ENCODE results near the gene PYCARD. TPM values are rescaled to one million over a fixed set of nuclear protein-coding genes. Genes with fewer than 3 reads are reported as not detected.

PYCARD gene
- total and polyA plus RNA-seq, 9 of the 15 experiments (the other 6 are each of a cell fraction or from before 2014, with no cell fraction given): 1.3 to 28.4 (median 6.0) TPM

DNA sequence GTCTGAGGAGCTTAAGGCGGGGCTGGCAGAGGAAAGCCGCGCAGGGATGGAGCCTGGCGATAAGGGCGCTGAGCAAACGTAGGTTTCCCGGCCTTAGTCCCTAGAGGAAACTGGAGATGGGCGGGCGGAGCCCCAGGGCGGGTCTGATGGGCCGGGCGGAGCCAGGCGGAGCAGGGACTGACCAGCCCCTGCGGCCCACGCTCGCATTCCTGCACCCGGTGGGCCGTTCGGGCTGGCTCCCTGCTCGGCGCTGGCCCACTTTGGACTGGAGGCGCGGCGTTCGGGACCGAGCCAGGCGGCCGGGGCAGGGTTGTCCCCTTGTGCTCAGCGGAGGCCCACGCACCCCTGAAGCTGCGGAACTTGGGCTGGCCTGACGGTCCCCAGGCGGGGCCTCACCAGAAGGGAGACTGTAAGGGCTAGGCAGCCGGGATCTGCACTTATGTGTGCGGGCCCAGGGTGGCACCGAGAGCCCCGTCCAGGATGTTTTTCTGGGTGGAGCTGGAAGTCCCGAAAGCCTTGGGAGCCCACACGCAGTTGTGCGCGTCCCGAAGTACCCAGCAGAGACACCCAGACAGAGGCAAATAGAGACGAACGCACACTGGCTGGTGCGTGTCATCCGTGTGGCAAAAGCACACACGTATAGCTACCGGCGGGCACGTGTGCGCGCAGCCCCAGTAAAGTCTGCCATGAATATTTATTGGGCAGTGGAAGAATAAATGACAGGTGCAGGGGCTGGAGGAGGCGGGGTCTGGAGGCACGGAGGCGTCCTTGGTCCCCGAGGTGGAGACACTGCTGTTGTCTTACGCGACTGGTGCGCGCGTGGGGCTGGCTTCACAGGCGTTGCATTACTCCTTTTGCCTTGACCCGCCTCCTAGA, 13.0 kb upstream of the PYCARD start (continued):
- TF ChIP-seq IFI16 (CRISPR knock-in tag; IDR thresholded peaks at IDR 0.05) (no peak), TRIM28 (IDR thresholded peaks at IDR 0.05) (0 out of 2 replicates have a peak, but pooled peaks have one; percentile 40), RBBP5 (IDR thresholded peaks at IDR 0.05; ENCODE audit: borderline replicate concordance, insufficient read depth, low read length, poor library complexity, severe bottlenecking) (peak; percentile 56), CHD1 (IDR thresholded peaks at IDR 0.05; ENCODE audit: low read length) (no peak), KLF1 (tag; IDR thresholded peaks at IDR 0.05) (0 out of 2 replicates have a peak, but pooled peaks have one; percentile 41)

DNA sequence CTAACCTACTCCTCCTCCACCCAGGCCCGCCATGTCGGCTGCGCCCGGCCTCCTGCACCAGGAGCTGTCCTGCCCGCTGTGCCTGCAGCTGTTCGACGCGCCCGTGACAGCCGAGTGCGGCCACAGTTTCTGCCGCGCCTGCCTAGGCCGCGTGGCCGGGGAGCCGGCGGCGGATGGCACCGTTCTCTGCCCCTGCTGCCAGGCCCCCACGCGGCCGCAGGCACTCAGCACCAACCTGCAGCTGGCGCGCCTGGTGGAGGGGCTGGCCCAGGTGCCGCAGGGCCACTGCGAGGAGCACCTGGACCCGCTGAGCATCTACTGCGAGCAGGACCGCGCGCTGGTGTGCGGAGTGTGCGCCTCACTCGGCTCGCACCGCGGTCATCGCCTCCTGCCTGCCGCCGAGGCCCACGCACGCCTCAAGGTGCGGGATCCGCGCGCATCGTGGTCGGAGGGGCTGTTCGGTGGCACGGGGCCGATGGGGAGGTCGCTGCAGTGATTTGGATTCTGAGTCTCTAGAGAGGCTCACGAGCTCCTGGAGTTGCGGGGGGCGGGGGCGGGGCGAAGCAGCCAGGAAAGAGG, 12.2 kb upstream of the PYCARD start:
- in situ Hi-C loops (cut with MboI): no loop called here
- peak overlapping the region; percentile 75 for H3K4me2 ChIP-seq (ENCODE audit: insufficient read depth, low read length)
- TF ChIP-seq WHSC1 (IDR thresholded peaks at IDR 0.05; ENCODE audit: low read length): no peak
- TF ChIP-seq, protein P1, sequence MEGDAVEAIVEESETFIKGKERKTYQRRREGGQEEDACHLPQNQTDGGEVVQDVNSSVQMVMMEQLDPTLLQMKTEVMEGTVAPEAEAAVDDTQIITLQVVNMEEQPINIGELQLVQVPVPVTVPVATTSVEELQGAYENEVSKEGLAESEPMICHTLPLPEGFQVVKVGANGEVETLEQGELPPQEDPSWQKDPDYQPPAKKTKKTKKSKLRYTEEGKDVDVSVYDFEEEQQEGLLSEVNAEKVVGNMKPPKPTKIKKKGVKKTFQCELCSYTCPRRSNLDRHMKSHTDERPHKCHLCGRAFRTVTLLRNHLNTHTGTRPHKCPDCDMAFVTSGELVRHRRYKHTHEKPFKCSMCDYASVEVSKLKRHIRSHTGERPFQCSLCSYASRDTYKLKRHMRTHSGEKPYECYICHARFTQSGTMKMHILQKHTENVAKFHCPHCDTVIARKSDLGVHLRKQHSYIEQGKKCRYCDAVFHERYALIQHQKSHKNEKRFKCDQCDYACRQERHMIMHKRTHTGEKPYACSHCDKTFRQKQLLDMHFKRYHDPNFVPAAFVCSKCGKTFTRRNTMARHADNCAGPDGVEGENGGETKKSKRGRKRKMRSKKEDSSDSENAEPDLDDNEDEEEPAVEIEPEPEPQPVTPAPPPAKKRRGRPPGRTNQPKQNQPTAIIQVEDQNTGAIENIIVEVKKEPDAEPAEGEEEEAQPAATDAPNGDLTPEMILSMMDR (IDR thresholded peaks at IDR 0.05 in 2 of 3, conservative IDR thresholded peaks at IDR 0.05 in 1 of 3; ENCODE audit: insufficient read depth in 2 of 3, low read depth in 1 of 3, low read length in 3 of 3): no peak
- TF ChIP-seq ZNF121 (CRISPR knock-in tag; conservative IDR thresholded peaks at IDR 0.05): no peak
- TF ChIP-seq, protein P2, sequence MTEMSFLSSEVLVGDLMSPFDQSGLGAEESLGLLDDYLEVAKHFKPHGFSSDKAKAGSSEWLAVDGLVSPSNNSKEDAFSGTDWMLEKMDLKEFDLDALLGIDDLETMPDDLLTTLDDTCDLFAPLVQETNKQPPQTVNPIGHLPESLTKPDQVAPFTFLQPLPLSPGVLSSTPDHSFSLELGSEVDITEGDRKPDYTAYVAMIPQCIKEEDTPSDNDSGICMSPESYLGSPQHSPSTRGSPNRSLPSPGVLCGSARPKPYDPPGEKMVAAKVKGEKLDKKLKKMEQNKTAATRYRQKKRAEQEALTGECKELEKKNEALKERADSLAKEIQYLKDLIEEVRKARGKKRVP (CRISPR knock-in tag; IDR thresholded peaks at IDR 0.05): no peak
- TF ChIP-seq, protein P3, sequence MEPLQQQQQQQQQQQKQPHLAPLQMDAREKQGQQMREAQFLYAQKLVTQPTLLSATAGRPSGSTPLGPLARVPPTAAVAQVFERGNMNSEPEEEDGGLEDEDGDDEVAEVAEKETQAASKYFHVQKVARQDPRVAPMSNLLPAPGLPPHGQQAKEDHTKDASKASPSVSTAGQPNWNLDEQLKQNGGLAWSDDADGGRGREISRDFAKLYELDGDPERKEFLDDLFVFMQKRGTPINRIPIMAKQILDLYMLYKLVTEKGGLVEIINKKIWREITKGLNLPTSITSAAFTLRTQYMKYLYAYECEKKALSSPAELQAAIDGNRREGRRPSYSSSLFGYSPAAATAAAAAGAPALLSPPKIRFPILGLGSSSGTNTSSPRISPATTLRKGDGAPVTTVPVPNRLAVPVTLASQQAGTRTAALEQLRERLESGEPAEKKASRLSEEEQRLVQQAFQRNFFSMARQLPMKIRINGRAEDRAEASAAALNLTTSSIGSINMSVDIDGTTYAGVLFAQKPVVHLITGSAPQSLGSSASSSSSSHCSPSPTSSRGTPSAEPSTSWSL (CRISPR knock-in tag; IDR thresholded peaks at IDR 0.05; ENCODE audit: borderline replicate concordance): no peak

More for the DNA sequence above, 12.2 kb upstream of the PYCARD start:
- FAIRE-seq (no peak), ATAC-seq (peak; percentile 45), DNase-seq (ENCODE audit: extremely low read depth in 1 of 4, low spot score in 3 of 4) (no peak)
- 40% methylated on average over 40 of the region's 58 CpGs for WGBS (ENCODE audit: insufficient coverage, low coverage, missing lambda C conversion rate)
- peak overlapping the region in 1 of 2 experiments; percentile 88; a peak in 1 of 4 replicates for H3K9ac ChIP-seq (ENCODE audit: insufficient read depth in 1 of 2, low read depth in 2 of 2, low read length in 2 of 2)
- CTCF ChIA-PET (ENCODE audit: low intra/inter-chr PET ratio): interaction anchor here (0.6 kb wide), 1 partner anchor 25 kb away, joined by 6 read pairs; no protein-coding TSS in a partner anchor
- H2AFZ ChIP-seq (ENCODE audit: low read depth, low read length): peak overlapping the region; percentile 80
- H3K27ac ChIP-seq (ENCODE audit: extremely low read depth, low read depth, low read length): no peak overlapping the region
- H3K4me3 ChIP-seq: peak overlapping the region; percentile 41
- BruUV-seq (replicated peaks): no TSS peak
- POLR2A ChIA-PET: interaction anchor here (0.9 to 4.0 kb wide), 8 partner anchors 10 to 32 kb away, joined by 3 to 33 read pairs (median 6); partner anchors contain the start of gene PYCARD
- no peaks in the 10 kb centered on the region for H3K9me1 ChIP-seq (ENCODE audit: control insufficient read depth, insufficient read depth, low read length)
- H3K4me1 ChIP-seq (replicated peaks in 1 of 2; ENCODE audit: control insufficient read depth in 2 of 2, insufficient read depth in 2 of 2, low read length in 2 of 2): peaks cover 0 to 41% of the 10 kb centered on the region in 2 experiments; a peak in 4 of 5 replicates
- no peaks in the 10 kb centered on the region for H3K79me2 ChIP-seq (ENCODE audit: control insufficient read depth, insufficient read depth, low read length)
- intact Hi-C loops (cut with micrococcal nuclease): no loop called here
- H4K20me1 ChIP-seq (replicated peaks; ENCODE audit: control insufficient read depth, insufficient read depth, low read length): no peaks in the 10 kb centered on the region
- H3K36me3 ChIP-seq (ENCODE audit: control insufficient read depth, insufficient read depth, low read length): no peaks in the 10 kb centered on the region
- no peaks in the 10 kb centered on the region for H3K27me3 ChIP-seq (ENCODE audit: control insufficient read depth in 2 of 2, insufficient read depth in 2 of 2, low read length in 2 of 2)
- no peaks in the 10 kb centered on the region for H3K9me3 ChIP-seq (replicated peaks; ENCODE audit: control insufficient read depth, insufficient read depth, low read depth, low read length)

Measured in K562 (cell line).